Mesothelial cell of epicardium (in vitro differentiated cells): ENCODE data around the gene EPB41L5. TPM values are rescaled to one million over a fixed set of nuclear protein-coding genes. Genes with fewer than 3 reads are reported as not detected.

Experiments
- DNase-seq, 2 experiments: peaks; one replicate each; pipeline ENCODE4 v3.0.0; 2021; ENCODE audit warnings: low spot score in 2 of 2; ENCODE audit not compliant: unreplicated experiment in 2 of 2
- H3K27ac Mint-ChIP-seq: 2 replicates; pipeline ENCODE4 v1.8.0; 2021; ENCODE audit warnings: mixed read lengths
- H3K27me3 Mint-ChIP-seq: 2 replicates; pipeline ENCODE4 v1.8.0; 2021; ENCODE audit warnings: low read depth, mixed read lengths
- H3K36me3 Mint-ChIP-seq: 2 replicates; pipeline ENCODE4 v1.8.0; 2021; ENCODE audit warnings: mixed read lengths
- H3K4me1 Mint-ChIP-seq: 2 replicates; pipeline ENCODE4 v1.8.0; 2021; ENCODE audit warnings: mixed read lengths
- H3K4me3 Mint-ChIP-seq: 2 replicates; pipeline ENCODE4 v1.8.0; 2021; ENCODE audit warnings: mild to moderate bottlenecking, moderate library complexity, mixed read lengths
- H3K9me3 Mint-ChIP-seq: 2 replicates; pipeline ENCODE4 v1.8.0; 2021; ENCODE audit warnings: mixed read lengths
- CTCF ChIP-seq: fragments of 200-600 bp; sonication (generic); IDR thresholded peaks from one replicate; pipeline ENCODE4 v1.5.0; 2021; ENCODE audit warnings: antibody characterized with exemption; ENCODE audit not compliant: unreplicated experiment
- total RNA-seq: library from RNA; stranded (reverse); gene quantifications from 3 replicates; pipeline ENCODE4 v1.2.1, GENCODE V29; 2021

Gene EPB41L5
- total RNA-seq, 1 donor from 2014 or later, result 43.4 TPM

DNA sequence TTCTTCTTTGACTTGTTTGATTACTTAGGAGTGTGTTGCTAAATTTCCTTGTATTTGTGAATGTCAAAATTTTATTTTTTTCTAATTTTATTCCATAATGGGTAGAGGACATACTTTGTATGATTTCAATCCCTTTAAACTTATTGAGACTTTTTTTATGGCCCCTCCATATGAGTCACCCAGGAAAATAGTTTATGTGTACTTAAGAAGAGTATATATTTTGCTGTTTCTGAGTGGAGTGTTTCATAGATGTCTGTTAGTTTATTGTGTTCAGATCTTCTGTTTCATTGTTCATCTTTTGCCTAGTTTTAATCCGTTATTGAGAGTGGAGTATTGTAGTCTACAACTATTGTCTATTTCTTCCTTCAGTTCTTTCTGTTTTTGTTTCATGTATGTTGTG lies 81.9 kb downstream of the EPB41L5 start:
- TF ChIP-seq CTCF, result no peak
- Mint-ChIP-seq H3K27me3 (no peaks in the 10 kb centered on the region), H3K4me1 (no peaks in the 10 kb centered on the region), H3K36me3 (peaks cover 39% of the 10 kb centered on the region), H3K4me3 (no peak overlapping the region), H3K9me3 (peaks cover 6% of the 10 kb centered on the region), H3K27ac (no peak overlapping the region)
- DNase-seq, result no peak

- H3K27ac Mint-ChIP-seq, result no peak overlapping the region
- no peaks in the 10 kb centered on the region for H3K27me3 Mint-ChIP-seq
- DNase-seq, result no peak
- peaks cover 22% of the 10 kb centered on the region for H3K36me3 Mint-ChIP-seq
- TF ChIP-seq CTCF, result no peak
- H3K9me3 Mint-ChIP-seq, result peaks cover 3% of the 10 kb centered on the region
- H3K4me3 Mint-ChIP-seq, result no peak overlapping the region
- no peaks in the 10 kb centered on the region for H3K4me1 Mint-ChIP-seq
Measured at GRCh38 chr2:120100627-120101026, 87.8 kb downstream of the EPB41L5 start.

GRCh38 chr2:120103723-120104467 lies 91.0 kb downstream of the EPB41L5 start:
- H3K27ac Mint-ChIP-seq, result no peak overlapping the region
- no peak for DNase-seq
- H3K4me3 Mint-ChIP-seq, result no peak overlapping the region
- no peak for TF ChIP-seq CTCF
- peaks cover 11% of the 10 kb centered on the region for H3K4me1 Mint-ChIP-seq
- H3K36me3 Mint-ChIP-seq, result peaks cover 18% of the 10 kb centered on the region
- no peaks in the 10 kb centered on the region for H3K27me3 Mint-ChIP-seq
- H3K9me3 Mint-ChIP-seq, result no peaks in the 10 kb centered on the region

GRCh38 chr2:120104772-120105171 lies 91.9 kb downstream of the EPB41L5 start:
- H3K27me3 Mint-ChIP-seq, result no peaks in the 10 kb centered on the region
- TF ChIP-seq CTCF, result no peak
- H3K9me3 Mint-ChIP-seq, result no peaks in the 10 kb centered on the region
- H3K4me3 Mint-ChIP-seq, result no peak overlapping the region
- DNase-seq, result no peak
- no peak overlapping the region for H3K27ac Mint-ChIP-seq
- H3K36me3 Mint-ChIP-seq, result peaks cover 19% of the 10 kb centered on the region
- peaks cover 20% of the 10 kb centered on the region for H3K4me1 Mint-ChIP-seq

GRCh38 chr2:120105360-120105759 lies 92.5 kb downstream of the EPB41L5 start:
- Mint-ChIP-seq H3K27ac (no peak overlapping the region), H3K4me1 (peaks cover 20% of the 10 kb centered on the region), H3K9me3 (no peaks in the 10 kb centered on the region), H3K4me3 (no peak overlapping the region), H3K36me3 (peaks cover 21% of the 10 kb centered on the region), H3K27me3 (no peaks in the 10 kb centered on the region)
- DNase-seq, result no peak
- no peak for TF ChIP-seq CTCF
